Hepatic stellate cell (primary cell): ENCODE data around the gene SLX4IP.
A peak's percentile ranks its signal among the peaks of the same experiment; 100 is the strongest.

Source experiments
- DNase-seq: peaks from one replicate; pipeline ENCODE4 v3.0.0; 2011; ENCODE audit warnings: low spot score

The SLX4IP gene

GRCh38 chr20:10497283-10497682, 62.2 kb downstream of the SLX4IP start:
- DNase-seq: no peak

- DNase-seq: no peak
Measured at GRCh38 chr20:10497791-10498190, 62.7 kb downstream of the SLX4IP start.

DNA sequence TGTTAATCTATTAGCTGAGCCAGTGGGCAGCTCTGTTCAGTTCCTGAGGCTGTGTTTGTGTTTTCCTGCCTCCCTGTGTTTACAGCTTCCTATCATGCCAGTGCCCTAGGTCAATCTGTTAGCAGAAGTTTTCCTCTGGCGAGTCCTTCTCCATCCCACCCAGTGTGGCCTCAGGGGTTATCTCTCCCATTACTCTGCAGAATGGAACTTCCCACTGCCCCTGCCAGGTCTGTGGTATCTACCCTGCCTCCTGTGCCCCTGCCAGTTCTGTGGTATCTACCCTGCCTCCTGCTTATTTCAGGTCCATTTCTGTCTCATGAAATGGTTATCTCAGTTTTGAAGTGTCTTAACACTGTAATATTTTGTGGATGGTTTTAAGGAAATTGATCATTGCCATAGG, 63.1 kb downstream of the SLX4IP start:
- no peak for DNase-seq

GRCh38 chr20:10501402-10501801, 66.3 kb downstream of the SLX4IP start:
- no peak for DNase-seq

DNA sequence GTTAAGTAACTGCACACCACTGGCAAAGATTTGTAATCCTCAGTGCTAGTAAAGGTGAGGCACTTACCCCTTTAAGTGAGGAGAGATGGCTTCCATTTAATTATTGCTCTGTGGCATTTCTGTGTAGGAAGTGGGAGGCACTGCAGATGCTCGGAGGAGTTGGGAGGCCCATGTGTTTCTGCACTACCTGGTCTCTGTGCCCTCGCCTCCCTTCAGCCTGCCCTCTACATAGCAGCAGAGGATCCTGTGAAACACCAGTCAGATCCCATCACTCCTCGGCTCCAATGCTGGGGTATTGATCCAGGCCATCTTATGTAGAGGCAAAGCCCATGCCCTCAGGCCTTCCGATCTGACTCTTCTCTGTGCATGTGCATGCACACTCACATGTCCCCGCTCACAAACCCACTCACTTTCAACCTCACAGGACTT, 67.0 kb downstream of the SLX4IP start:
- DNase-seq: no peak

DNA sequence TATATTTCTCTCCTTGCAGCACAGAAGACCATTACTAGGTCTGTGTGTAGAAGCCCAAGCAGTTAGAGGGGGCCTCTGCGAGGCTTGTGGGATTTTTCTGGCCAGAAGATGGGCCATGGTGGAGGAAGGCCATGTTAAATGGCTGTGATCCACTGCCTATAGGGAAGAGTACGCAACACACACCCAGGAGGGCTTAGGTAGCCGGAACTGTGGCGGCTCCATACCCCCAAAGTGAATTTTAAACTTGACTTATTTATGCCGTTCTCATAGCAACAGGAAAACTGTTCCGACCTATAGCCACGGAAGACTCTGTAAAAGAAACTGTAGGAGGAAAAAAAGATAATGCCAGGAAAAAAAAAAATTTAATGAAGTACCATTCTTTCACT, 69.5 kb downstream of the SLX4IP start:
- no peak for DNase-seq

DNA sequence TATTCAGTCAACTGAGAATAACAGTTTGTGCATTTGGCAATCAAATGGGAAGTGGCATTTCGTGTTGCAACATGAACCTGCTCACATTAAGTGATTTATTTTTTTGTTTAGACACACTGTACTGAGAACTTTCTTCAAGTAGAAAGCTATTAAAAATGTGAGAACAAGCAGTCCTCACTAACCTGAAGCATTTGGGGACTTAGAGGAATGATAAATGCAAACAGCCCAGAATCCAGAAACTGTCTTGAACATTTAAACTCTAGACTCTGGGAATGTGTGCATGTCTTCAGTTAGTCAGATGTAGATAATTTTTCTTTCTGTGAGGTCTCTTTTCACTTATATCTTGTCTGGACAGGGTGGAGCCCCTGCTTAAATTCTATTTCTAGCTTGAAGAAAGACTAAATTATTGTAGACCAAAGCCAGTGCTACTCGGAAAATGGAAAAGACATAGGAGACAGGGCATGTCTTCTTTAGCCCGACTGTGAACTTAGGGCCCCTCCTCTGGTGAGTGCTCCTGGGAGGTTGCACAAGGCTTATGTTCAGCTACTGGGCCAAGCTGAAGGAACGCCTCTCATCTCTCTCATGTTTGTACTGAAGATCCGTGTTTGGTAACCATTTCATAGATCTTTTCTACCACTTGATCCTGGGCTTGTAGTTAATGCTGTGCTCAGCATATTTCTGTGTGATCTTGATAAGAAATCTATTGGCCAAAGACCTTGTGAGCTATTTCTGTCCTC, 70.1 kb downstream of the SLX4IP start:
- DNase-seq: no peak

DNA sequence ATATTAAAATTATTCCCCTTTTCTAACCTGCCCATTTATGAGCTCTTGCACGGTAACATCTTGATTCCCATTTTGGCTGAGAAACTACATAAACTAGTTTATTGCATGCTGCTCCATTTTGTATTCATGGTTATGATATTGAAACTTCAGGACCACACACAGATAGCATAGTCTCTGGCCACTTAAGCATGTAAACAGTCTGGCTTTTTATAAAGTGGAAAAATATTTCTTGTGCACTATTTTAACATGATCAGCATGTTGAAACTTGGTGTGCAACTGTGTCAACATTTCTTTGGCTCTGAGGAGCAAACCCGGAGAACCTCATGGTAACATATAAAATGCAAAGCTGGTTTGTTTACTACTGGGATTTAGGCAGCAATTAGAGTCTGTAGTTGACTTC, 70.7 kb downstream of the SLX4IP start:
- DNase-seq: no peak

GRCh38 chr20:10507052-10507451, 71.9 kb downstream of the SLX4IP start:
- no peak for DNase-seq

DNA sequence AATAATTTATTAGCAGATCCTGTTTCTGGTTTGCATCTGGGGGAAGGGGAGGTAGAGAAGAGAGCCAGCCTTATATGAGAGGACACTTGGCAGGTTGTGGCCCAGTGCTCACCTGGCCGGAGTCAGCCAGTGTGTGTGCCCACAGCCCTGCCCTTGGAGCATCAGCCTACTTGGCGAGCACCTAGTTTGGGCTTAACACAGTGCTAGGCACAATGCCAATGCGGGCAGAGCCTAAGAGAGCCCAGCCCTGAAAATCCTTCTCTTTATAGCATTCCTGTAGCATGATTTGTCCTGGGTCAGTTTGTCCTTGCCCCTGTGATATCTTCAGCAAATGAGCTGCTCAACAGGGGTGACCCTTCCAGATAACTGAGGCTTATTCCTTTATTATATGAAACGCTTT, 73.0 kb downstream of the SLX4IP start:
- no peak for DNase-seq

DNA sequence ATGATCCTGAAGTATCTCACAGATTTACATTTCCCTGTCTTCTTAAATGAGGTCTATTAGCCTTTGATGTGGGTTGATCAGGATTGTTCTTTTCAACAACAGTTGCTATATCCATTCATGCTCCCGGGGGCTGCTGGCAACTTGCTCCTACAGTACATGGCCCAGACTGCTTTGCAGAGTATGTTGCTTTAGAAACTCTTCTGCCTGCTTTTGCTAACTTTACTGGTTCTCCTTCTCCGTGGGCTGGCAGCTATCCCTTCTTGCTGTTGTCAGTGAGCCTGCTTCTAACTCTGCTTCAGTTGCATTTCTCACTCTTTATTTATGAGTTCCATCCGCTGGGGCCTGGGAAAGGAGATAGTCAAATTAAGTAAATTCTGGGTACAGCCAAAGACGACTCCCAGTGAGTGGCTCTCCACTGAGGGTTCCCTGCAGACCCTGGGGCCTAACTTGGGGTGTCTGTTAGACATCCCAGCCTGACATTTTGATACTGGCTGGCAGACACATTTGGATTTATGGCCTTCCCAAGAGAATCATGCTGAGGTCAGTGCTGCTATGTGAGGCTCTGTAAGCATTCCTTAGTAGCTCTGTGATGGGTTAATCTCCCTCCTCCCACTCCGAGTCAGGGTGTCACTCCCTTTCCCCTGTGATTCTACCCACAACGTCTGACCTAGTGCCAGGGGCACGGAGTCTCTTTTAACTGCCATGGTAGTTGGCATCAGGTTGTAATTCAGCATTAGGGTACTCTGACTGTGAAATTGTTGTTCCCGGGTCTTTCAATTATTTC, 73.6 kb downstream of the SLX4IP start:
- DNase-seq: peak; percentile 54

GRCh38 chr20:10509376-10509775, 74.3 kb downstream of the SLX4IP start:
- no peak for DNase-seq

DNA sequence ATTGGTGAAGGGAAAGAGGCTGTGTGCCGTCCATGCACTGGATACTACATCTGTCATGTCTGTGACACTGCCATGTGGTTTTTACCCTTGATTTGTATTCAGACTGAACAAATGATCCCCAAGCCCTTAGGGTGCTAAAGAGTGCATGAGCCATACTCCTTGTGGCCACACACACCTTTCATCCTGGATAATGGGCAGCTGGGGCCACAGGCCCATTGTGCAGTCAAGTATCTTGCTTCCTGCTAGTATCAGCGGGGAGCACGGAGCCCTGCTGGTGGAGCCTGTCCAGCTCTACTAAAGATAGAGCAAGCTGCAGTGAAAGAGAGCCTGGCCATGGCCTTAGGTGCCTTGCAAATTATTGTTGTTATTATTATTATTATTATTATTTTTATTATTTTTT, 75.1 kb downstream of the SLX4IP start:
- no peak for DNase-seq

GRCh38 chr20:10511170-10511508, 76.0 kb downstream of the SLX4IP start:
- DNase-seq: peak; percentile 24

- DNase-seq: peak; percentile 77
Measured at GRCh38 chr20:10511509-10512251, 76.6 kb downstream of the SLX4IP start.

DNA sequence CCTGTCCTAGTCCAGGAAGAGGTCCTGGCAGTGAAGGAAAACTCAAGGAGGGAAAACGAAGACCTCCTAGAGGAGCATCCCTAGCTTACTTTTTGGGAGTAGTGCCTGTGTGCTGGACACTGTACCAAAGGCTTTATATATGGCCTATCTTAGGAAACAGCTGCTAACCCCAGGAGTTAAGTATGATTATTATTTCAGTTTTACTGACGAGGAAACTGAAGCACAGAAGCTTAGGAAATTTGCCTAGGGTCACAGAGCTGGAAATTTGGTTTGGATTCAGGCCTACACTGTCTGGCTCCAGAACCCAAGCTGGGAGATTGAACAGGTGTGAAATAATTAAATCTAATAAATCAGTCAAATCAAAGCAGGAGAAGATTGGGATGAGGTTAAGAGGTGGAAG, 78.0 kb downstream of the SLX4IP start:
- no peak for DNase-seq

- DNase-seq: no peak
Measured at GRCh38 chr20:10513931-10514575, 78.9 kb downstream of the SLX4IP start.

DNA sequence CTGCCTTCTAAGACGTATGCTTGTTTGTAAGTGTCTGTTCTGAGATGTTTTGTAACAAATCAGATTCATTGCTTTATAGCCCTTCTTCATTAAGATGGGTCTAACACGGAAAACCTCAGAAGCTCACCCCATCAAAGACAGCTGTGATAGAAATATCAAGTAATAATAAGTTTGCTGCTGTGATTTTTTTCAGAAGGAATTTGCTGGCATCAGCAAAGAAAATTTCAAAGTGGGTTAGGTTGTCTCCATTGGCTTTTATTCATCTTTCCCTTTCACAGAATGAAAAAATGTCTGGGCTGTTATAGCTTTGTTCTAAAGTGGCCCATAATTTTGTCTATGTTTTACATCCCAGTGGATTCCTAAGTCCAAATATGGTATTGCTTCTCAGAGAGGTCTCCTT, 81.4 kb downstream of the SLX4IP start:
- DNase-seq: no peak

GRCh38 chr20:10519361-10520046, 84.4 kb downstream of the SLX4IP start:
- DNase-seq: no peak

GRCh38 chr20:10520528-10520927, 85.4 kb downstream of the SLX4IP start:
- no peak for DNase-seq

- DNase-seq: peak; percentile 55
Measured at GRCh38 chr20:10521068-10521831, 86.1 kb downstream of the SLX4IP start.
